Raji (cell line): ENCODE data around the gene UBXN10.

Source experiments
- POLR2A ChIP-seq: IDR thresholded peaks from 2 replicates; pipeline ENCODE4 v1.6.1; 2011; ENCODE audit warnings: low read depth, low read length, control low read depth; ENCODE audit not compliant: insufficient read depth

UBXN10 gene

GRCh38 chr1:20147846-20148570, 37.9 kb upstream of the UBXN10 start:
- no peak for TF ChIP-seq POLR2A

- no peak for TF ChIP-seq POLR2A
These were observed 37.1 kb upstream of the UBXN10 start for GRCh38 chr1:20148571-20149500.

GRCh38 chr1:20149601-20150325, 36.1 kb upstream of the UBXN10 start:
- TF ChIP-seq POLR2A: no peak

DNA sequence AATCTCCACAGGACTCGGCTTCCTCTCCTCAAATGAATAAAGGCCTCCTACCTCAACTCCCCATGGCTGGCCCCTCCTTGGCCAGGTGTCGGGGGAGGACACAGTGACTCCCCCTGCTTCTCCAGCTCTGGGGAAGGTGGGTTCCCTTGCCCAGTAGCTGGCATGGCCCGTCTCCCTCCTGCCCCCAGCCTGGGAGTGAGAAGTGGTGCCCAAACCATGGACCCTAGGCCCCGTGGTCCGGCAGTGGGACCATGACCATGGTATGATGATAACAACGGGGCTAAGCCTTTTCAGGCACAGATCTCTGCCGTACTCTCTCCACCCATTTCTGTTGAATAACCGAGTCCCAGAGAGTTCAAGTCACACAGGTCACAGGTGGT, 35.6 kb upstream of the UBXN10 start:
- TF ChIP-seq POLR2A: no peak

DNA sequence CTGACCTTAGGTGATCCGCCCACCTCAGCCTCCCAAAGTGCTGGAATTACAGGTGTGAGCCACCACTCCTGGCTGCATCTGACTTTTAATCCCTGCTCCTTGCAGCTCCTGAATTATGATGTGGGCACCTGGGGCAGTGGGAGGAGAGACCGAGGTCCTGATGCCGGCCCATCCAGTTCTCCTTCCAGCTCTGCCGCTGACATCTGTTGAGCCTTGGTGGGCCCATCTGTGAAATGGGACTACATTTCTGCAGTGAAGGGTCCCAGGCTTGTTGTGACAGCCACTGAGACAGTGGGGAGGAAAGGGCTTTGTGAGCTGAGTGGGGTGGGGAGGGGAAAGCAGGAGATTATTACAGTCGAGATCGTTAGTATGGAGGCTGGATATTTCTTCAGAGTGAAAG, 34.9 kb upstream of the UBXN10 start:
- no peak for TF ChIP-seq POLR2A

DNA sequence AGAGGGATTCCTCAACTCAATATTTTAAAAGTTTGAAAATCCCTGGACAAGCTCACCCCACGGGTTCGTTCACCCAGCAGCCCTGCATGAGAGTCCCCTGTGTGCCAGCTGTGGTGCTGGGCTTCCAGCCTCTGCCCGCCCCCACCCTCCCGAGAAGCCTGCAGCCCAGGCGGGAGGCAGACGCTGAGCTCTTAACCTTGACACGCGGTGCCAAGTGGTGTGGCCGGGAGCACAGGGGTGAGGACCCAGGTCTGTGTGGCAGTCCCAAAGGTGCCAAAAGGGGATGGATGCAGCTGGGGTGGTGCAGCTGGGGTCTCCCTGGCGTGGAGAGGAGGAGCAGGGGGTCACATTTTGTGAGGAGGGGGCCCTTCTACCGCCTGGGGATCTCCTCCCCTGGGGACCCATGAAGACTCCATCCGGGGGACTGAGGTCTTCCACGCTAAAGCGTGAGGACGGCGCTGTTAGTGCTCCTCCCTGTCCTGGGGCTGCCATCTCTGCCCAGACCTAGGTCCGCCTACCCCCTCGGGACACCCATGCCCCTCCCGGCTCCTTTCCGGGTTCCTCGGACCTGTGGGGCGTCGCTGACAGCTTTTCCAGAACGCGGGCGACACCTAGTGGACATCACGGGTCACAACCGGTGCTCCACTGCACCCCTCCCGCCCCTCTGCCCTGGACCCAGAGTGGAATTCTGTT, 33.8 kb upstream of the UBXN10 start:
- no peak for TF ChIP-seq POLR2A

DNA sequence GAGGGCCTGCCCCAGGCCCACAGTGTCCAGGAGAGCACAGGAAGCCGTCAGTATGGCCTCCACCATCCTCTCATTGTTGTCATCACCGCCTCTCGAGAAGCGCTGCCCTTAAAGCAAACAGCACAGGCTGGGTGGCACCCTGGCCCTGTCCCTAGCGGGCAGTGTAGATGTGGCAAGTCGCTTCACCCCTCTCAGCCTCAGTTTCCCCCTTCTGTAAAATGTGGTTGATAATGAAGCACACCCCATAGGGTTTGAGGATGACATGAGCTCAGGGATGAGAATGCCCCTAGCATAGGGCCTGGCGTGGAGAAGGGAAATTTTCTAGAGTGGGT, 33.3 kb upstream of the UBXN10 start:
- no peak for TF ChIP-seq POLR2A

GRCh38 chr1:20153000-20153418, 32.9 kb upstream of the UBXN10 start:
- no peak for TF ChIP-seq POLR2A

DNA sequence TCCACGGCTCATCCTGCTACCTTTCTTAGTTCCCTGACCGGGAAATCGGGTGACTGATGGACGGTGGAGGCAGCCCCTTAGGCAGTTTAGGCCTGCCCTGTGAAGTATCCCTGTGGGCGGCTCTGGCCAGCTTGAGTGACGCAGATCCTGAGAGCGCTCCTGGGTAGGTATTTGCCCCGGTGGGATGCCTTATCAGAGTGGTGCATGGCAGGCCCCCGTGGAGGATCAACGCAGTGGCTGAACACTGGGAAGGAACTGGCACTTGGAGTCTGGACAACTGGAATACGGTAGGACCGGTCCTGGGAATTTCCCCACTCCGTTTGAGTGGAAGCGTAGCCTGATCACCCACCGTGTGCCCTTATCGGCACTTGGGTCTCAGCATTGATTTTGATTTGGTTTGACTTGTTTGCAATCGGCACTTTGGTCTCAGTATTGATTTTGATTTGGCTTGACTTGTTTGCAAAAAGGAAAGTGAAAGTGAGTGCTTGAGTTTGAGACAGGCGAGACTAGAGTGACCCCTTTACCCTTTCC, 31.5 kb upstream of the UBXN10 start:
- no peak for TF ChIP-seq POLR2A

- no peak for TF ChIP-seq POLR2A
These were observed 27.4 kb upstream of the UBXN10 start for GRCh38 chr1:20158358-20159070.

DNA sequence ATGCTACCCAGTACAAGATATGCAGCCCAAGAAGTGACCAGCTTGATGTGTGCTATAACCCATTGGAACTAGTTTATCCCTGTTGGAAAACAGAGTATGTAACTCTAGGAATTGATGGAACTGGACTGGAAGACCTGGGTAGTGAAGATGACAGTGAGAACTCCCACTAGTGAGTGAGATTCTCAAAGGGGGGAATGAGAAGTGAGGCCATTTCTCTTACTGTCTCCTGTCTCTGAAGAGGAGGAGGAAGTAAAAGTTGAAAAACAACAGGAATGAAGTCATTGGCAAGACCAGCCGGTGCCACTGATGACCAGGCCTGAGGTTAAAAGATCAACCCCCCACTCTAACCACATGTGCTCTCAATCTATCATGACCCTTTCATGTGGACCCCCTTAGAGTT, 25.9 kb upstream of the UBXN10 start:
- no peak for TF ChIP-seq POLR2A

DNA sequence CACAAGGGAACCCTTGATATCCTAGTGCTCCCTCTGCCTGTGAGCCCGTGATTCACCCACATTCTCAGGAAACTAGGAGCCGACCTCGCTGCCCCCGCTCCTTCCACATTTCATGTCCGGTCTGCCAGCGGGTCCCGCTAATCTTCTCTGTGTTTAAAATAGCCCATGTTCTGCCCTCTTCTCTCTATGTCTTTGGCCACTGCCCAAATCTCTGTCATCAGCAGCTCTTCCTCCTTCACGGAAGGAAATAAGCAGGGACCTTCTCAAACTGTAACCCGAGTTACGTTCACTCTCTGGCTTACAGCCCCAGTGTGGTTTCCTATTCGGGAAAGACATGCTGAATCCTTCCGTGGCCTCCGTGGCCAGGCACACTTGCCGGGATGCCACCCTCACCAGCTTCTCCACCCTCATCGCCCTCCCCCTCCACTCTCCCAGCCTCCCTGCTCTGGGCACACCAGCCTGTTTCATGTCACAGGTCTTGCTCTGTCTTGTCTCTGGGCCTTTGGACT, 21.1 kb upstream of the UBXN10 start:
- TF ChIP-seq POLR2A: no peak

- no peak for TF ChIP-seq POLR2A
These were observed 20.4 kb upstream of the UBXN10 start for GRCh38 chr1:20165522-20165951.

GRCh38 chr1:20166051-20166450, 19.8 kb upstream of the UBXN10 start:
- TF ChIP-seq POLR2A: no peak
